Urothelium cell line (cell line): Measurements from ENCODE around the gene MRPS33.
A peak's percentile ranks its signal among the peaks of the same experiment; 100 is the strongest.
"Not testable (repeated sequence)": the region's sequence is repeated elsewhere in the genome, so short reads cannot be mapped to it uniquely, and the experiment has no call there.

Experiments
- DNase-seq: peaks from one replicate; pipeline ENCODE4 v3.0.0; 2011; ENCODE audit warnings: low spot score, mixed read lengths
- FAIRE-seq: peaks from 2 replicates; lab custom pipeline; 2011; peaks lifted over from hg19 to GRCh38; lab: Jason Lieb, UNC

MRPS33 gene

DNA sequence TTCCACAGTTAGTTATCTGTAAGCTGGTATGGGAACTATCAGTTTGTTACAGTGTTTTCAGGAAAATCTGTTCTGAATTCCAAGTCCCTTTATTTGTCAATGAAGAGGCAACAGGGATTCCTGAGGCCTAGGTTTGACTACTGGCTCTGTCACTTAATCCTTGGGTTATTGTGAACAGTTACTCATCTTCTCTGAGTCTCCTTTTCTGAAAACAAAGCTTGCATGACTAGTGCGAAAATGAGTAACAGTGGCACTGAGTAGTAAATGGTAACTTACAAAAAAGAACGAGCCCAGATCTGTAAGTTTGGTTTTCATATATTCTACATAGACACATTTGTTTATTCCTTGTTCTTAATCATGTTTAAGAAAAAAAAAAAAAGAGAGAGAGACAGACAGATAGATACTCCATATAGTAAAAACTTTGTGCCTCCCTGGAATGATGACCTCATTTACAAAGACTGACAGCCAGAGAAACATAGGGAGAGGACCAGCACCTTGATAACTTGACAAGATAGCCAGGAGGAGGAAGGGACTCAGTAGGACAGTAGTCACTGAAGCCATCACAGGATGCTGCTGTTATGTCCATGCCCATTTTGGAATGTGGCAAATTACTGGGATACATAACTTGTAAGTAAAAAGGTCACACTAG lies 1.9 kb downstream of the MRPS33 start:
- FAIRE-seq (no peak), DNase-seq (no peak)

DNA sequence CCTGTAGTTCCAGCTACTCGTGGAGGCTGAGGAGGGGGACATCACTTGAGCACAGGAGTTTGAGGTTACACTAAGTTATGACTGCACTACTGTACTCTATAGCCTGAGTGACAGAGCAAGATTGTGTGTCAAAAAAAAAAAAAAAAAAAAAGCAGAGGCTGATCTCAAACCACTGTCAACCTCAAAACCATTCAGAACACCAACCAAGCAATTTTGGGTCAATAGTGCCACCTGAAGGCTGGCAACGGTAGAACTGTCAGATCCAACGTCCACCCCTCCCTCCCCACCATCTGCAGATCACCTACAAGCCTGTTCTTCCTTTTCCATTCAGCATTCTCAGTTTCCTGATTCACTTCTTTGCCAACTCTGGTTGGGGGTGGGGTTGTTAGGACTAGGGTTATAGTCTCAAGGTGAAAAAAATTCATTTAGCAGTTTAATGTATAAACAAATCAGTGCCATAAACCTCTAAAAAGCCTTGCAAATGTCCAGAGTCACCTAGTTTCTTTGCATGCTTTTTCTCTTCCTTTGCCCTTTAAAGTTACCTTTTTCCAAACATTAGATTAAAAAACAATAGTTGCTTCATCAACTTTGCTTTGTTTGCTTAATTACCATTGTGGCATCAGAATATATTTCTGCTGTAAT lies 2.6 kb downstream of the MRPS33 start:
- FAIRE-seq (no peak), DNase-seq (peak; percentile 46)

DNA sequence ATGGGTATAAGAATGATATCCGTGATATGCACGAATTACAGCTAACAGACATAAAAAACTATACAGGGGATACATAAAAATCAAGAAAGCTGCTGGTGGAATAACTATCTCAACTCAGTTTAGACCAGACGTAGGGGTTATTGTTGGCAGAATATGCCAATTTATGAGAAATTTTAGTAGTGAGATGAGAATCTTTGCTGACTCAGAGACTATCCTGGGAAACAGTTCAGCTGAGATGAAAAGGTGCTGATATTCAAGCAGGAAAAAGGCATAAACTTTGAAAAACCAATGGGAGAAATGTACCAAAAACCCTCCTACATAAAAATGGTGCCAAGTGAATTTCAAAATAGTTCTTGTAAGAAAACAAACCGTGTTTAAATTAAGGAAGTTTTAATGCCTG lies 3.3 kb downstream of the MRPS33 start:
- no peak for DNase-seq
- no peak for FAIRE-seq

DNA sequence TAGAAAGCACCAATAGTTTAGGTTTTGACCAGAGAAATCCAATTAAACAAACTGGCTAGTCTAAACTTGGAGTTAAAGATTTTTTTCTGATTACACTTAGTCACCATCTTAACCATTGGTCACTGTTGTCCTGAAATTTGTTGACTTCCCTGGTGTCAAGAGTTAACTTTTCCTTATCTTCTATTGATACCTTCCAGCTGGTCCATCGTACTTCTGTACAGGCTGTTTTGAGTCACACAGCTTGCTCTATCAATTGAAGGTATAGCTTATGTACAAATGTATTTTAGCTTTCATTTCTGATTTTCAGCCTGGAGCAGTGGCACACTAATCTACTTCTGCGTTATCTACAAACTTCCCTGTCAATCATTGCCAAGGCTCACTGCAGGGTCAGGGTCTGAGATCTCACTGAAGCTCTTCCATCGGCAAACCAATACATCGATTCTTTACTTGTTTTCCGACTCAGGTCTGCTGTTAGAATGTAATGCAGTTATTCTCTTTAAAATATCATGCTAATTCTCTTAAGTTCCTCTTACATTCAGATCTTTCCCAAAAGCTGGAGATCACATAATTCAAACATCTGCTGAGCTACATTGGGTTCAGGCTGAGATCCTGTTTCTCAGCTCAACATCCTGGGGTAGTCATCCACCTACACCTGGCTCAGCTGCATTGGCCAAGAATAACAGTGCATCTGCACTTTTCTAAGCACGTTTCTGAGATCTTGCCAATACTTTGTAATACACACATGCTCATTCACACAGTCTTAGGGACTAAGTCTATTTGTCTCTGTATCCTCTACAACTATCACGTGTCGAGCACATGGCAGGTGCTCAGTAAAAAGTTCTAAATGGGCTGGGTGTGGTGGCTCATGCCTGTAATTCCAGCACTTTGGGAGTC lies 11.3 kb downstream of the MRPS33 start:
- no peak for DNase-seq
- FAIRE-seq = no peak

DNA sequence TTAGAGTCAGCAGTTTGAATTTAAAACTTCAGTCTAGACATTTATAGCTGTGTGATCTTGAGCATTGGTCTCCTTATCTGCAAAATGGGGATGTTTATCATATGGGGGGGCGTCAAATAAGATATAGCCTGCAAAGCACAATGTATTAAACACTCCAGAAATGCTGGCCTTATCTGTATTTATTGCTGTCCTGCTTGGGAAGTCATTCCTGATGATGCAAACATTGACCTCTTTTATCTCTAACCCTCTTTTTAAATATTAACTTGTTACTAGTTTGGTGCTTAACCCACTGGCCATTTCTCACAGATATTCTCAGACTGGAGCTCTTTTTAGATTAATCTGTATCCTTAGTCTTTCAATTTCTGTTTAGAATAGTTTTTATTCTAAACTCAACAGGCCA lies 13.2 kb downstream of the MRPS33 start:
- no peak for DNase-seq

DNA sequence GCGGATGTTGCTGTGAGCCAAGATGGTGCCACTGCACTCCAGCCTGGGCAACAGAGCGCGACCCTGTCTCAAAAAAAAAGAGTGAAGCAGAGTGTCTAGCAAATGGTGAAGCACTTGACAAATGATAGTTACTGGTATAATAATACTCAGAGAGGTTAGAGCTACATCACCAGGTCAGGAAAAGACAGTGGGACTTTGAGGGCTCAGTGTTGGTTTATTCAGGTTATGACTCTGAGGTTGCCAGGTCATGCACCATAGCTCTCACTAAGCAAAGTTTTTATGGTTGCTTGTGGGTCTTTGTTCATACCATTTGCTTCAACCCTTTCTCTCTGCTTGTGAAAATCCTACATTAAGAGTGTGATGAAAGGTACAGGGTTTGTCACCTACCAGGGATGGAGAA lies 13.6 kb downstream of the MRPS33 start:
- DNase-seq (no peak), FAIRE-seq (no peak)

More for the DNA sequence above, 13.2 kb downstream of the MRPS33 start:
- FAIRE-seq = no peak

DNA sequence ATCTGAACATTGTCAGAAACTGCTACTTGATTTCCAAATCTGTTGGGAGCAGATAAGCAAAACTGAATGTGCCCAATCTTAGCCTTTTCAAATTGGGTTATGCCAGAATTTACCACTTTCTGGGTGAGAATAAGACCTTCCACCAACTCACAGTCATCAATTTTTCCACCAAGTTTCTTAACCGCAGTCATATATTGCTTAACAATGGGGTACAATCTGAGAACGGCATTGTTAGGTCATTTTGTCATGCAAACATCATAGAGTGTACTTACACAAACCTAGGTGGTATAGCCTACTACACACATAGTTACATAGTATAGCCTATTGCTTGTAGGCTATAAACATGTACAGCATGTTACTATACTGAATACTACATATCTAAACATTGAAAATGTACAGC lies 16.0 kb downstream of the MRPS33 start:
- DNase-seq (no peak), FAIRE-seq (no peak)

DNA sequence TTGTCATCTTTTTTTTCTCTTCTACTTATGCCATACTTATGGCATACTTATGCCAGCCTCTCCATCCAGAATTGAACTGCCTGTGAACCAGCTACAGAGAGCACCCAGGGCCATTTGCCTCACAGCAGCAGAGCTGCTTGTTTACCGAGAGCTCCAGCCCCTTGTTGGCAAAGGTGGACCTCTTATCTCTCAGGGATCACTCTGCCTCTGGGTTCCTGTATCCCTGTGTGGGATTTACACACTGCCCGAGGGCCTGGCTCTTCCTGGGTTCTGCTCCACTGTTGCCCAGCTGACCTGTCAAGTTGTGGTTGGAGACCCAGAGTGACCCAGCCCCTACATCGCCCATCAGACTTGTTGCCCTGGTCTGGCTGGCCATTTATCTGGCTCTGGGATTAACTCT lies 22.3 kb downstream of the MRPS33 start:
- FAIRE-seq (no peak), DNase-seq (no peak)

DNA sequence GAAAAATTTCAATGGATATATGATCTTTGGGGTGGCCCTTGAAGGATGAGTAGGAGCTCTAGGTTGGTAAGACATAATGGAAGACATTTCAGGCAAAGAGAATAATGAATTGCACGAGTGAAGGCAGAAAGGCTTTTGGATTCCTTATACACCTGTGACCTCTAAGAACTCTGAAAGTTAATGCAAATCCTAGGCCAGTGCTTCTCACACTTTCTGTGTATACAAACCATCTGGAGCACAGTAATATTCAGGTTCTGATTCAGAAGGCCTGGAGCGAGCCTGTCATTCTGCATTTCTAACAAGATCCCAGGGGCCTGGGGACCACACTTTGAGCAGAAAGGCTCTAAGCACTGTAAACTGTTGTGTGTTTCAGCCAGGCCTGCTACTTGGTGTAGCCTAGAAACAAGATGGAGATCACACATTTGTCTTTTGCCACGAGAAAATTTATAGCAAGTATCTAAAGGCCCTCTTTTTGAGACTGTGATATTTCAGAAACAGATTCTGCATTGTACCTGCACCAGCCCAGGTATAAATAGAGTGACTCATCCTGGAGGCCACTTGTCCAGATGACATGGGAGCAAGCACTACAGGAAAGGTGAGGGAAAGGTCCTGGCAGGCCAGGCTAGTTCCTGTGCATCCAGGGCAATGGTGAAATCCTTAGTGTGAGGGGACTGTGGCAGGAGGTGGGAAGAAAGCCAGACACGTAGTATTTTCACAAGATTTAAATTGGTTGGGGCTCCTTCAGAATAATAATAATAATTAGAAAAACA lies 24.4 kb downstream of the MRPS33 start:
- DNase-seq (no peak), FAIRE-seq (no peak)

DNA sequence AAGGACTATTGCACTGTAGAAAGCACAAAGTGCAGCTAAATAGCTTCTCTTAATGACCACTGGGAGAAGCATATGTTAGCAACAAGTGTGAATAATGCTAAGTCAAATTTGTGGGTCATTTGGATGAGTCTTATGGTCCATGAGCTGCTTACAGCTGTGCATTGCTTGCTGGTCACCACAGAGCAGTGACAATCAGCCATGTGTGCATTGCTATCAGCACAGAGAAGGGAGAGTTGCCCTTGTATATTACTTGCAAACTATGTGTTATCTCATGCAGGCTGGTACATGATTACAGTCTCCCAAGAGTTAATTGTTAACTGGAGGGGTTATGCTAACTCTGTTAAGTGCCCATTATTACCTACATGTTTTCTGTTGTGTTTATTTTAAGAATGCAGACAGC lies 25.7 kb downstream of the MRPS33 start:
- FAIRE-seq = no peak
- no peak for DNase-seq

DNA sequence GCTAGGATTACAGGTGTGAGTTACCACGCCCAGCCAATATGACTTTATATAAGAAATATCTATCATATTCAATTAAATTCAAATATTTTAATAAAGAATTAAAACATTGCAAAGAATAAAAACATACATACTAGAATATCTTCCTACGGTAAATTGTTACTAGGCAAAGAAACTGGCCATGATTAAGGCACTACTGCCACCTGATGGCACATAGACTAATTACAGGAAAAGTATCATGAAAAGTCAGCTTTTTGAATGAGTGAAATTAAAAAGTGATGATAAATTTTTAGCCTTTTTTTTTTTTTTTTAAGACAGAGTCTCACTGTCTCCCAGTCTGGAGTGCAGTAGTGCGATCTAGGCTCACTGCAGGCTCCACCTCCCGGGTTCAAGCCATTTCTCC lies 30.9 kb downstream of the MRPS33 start:
- FAIRE-seq (no peak), DNase-seq (no peak)

DNA sequence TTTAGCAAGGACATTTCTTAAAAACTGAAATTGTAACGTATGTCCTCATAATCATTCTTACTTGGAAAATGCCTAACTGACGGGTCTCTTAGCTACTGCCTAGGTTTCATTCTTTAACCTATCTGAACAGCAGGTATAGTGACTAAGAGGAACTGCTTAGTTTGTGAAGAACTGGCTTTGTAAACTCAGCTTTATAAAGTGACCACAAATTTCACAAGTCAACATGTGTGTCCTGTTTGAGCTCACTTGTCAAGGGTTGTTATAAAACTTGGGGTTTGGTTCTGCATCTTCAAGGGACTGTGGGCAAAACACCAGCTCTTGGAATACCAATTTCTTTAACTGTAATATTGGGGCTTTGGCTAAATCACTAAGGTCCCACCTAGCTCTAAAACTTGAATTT lies 32.2 kb downstream of the MRPS33 start:
- no peak for DNase-seq
- FAIRE-seq = no peak

DNA sequence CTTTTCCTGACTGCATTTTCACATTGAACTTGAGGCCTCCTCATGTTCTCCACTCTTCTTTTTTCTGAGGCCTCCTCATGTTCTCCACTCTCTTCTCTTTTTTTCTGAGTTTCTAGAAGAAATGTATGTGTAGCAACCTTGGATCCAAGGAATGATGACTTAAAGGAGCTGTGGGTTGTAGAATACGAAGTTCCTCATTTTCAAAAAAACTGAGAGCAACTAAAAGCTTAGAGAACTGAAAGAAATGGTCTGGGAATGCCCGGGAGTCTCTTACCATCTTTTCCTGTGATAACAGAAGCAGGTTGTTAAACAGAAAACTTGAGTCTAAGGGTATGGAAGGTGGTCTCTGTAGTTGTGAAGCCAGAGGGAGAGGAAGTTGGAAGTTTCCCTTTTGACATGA lies 32.8 kb downstream of the MRPS33 start:
- DNase-seq (no peak), FAIRE-seq (no peak)

DNA sequence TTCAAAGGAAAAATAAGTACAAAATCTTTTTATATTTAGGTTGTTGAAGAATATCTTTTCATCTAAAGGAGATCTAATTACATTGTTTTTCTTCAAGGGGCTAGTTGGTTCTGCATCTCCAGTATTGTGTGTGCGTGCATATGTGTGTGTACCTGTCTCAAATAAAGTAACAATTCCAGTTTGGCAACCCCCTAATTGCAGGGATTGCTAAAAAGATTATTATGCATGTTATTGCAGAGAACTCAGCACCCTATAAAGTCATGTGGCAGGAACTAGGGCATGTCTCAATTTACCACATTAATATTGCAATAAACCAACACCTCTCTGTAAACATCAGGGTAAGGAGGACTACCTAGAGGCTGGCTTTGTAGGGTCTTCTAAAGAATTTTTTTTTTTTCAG lies 37.0 kb downstream of the MRPS33 start:
- DNase-seq (no peak), FAIRE-seq (no peak)

DNA sequence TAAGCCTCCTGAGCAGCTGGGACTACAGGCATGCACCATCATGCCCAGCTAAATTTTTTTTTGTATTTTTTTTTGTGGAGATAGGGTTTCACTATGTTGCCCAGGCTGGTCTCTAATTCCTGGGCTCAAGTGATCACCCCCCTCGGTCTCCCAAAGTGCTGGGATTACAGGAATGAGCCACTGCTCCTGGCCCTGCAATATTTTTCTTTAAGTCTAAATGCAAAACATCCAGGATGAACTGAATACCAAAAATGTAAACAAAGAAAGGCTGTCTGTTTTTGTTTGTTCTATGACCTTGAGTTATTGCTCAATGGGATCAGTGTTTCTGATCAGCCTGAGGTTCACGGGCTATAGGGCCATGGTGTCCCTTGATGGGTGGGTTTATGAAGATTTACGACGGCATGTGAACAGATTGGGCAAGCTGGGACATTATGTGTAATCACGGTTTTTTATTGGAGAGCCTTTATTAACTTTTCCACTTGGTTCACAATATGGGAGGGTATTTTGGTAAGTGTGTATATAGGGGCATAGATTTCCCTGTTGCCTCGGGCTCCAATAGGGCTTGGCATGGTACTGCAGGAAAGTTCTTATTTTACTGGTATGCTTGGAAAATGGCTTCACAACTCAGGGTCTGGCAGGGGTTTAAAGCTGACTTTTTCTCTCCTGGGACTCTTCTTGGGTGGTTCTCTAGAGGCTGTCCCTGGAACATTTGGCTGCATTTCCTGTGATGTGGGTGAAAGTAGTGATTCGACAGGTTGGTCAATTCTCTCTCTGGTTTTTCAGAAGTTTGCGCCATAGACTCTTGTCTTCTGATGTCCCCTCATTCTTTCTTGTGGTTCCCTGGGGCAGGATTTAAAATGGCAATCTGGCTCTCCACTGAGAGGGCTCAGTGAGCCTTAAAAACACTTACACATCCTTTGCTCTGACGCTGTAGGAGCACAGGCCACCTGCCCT lies 41.6 kb downstream of the MRPS33 start:
- FAIRE-seq (no peak), DNase-seq (no peak)

DNA sequence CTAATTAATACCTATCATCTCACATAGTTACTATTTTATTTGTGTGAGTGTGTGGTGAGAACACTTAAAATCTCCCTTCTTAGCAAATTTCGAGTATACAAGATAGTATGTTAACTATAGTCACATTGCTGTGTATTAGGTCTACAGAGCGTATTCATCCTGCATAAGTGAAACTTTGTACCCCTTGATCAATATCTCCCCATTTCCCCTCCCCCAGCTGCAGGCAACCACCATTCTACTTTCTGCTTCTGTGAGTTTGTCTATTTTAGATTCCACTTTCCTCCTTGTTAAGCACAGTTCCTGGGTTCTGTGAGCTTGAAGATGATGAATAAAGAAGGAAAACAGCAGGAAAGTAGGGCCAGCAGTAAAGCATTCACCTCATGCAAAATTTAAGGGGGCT lies 42.4 kb downstream of the MRPS33 start:
- DNase-seq (no peak), FAIRE-seq (no peak)

DNA sequence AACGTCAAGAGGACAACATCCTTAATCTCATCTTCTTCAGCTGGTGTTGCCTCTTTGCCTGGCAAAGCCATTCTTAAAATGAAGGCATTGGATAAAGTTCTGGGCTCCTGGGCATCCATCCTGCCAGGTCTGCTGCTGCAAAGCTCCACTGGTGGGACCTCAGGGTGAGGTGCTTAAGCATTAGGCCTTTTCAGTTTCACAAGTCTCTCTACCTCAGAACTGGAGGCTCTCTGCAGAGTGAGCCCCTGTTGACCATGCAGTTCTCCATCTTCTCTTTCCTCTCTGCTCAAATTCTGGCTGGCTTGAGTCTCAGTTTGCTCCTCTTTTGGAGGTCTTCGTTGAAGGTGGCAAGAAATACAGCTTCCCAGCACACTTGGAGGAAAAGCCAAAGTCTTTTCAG lies 47.3 kb downstream of the MRPS33 start:
- FAIRE-seq (no peak), DNase-seq (no peak)

DNA sequence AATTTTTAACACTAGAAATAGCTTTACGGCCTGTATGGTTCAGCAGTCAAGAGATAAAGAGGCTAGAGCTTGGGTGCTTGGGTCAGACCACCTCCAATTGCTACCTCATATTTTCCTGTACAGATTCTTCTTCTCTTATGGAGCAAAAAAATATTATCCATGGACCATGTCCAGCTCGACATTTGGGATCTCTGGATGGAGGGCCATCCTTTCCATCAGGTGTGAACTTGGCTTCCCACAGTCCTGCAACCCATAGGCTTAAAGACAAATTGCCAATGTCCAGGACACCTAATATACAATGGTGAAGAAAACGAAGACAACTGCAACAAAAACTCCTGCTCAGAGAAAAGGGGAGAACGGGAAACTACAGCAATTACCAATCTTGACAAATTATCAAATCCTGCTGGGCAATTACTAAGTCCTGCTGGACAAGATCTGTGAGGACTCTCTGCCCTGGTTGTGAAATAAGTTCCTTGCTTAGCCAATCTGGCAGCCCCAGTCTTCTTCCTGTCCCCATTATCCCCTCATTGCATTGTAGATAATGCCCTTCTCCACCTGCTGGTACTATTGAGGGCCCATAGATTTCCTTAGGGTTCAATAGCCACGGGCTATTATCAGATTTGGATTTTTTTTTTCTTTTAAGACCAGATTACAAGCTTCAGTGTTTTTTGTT lies 48.1 kb downstream of the MRPS33 start:
- DNase-seq (no peak), FAIRE-seq (no peak)

DNA sequence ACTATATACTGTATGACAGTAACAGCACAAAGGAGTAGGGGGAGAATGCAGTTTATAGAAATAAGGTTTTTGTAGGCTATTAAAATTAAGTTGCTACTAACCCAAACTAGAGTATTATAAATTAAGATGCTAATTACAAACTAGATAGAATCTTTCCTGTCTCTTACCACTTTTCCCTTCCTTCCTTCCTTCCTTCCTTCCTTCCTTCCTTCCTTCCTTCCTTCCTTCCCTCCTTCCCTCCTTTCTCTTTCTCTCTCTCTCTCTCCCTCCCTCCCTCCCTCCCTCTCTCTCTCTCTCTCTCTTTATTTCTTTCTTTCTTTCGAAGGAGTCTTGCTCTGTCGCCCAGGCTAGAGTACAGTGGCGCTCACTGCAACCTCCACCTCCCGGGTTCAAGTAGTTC lies 53.6 kb downstream of the MRPS33 start:
- DNase-seq (no peak), FAIRE-seq (no peak)

DNA sequence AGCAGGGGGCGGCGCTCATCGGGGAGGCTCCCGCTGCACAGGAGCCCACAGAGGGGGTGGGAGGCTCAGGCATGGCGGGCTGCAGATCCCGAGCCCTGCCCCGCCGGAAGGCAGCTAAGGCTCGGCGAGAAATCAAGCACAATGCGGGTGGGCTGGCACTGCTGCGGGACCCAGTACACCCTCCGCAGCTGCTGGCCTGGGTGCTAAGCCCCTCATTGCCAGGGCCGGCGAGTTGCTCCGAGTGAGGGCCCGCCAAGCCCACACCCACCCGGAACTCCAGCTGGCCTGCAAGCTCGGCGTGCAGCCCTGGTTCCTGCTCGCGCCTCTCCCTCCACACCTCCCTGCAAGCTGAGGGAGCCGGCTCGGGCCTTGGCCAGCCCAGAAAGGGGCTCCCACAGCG lies 57.8 kb downstream of the MRPS33 start:
- DNase-seq, FAIRE-seq: not testable (repeated sequence)
